Activated CD4-positive, alpha-beta T cell treated with anti-CD3 and anti-CD28 coated beads, Interleukin-2, Interleukin-6, amounts not matched to agents 100 ng/mL and 50 ng/mL, durations not matched to agents 16 hours and 8 hours (primary cell): ENCODE data around the gene DLGAP4.

ENCODE experiments used
- DNase-seq: peaks from one replicate; pipeline ENCODE4 v3.0.0-alpha.2; 2020

The DLGAP4 gene, protein sequence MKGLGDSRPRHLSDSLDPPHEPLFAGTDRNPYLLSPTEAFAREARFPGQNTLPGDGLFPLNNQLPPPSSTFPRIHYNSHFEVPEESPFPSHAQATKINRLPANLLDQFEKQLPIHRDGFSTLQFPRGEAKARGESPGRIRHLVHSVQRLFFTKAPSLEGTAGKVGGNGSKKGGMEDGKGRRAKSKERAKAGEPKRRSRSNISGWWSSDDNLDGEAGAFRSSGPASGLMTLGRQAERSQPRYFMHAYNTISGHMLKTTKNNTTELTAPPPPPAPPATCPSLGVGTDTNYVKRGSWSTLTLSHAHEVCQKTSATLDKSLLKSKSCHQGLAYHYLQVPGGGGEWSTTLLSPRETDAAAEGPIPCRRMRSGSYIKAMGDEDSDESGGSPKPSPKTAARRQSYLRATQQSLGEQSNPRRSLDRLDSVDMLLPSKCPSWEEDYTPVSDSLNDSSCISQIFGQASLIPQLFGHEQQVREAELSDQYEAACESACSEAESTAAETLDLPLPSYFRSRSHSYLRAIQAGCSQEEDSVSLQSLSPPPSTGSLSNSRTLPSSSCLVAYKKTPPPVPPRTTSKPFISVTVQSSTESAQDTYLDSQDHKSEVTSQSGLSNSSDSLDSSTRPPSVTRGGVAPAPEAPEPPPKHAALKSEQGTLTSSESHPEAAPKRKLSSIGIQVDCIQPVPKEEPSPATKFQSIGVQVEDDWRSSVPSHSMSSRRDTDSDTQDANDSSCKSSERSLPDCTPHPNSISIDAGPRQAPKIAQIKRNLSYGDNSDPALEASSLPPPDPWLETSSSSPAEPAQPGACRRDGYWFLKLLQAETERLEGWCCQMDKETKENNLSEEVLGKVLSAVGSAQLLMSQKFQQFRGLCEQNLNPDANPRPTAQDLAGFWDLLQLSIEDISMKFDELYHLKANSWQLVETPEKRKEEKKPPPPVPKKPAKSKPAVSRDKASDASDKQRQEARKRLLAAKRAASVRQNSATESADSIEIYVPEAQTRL

GRCh38 chr20:36305602-36306551 is at the start of gene DLGAP4:
Gene DLGAP4 (plus strand): TSS chr20:36306339. CDS start chr20:36431718, 125,379 bp downstream.
- no peak for DNase-seq

DNA sequence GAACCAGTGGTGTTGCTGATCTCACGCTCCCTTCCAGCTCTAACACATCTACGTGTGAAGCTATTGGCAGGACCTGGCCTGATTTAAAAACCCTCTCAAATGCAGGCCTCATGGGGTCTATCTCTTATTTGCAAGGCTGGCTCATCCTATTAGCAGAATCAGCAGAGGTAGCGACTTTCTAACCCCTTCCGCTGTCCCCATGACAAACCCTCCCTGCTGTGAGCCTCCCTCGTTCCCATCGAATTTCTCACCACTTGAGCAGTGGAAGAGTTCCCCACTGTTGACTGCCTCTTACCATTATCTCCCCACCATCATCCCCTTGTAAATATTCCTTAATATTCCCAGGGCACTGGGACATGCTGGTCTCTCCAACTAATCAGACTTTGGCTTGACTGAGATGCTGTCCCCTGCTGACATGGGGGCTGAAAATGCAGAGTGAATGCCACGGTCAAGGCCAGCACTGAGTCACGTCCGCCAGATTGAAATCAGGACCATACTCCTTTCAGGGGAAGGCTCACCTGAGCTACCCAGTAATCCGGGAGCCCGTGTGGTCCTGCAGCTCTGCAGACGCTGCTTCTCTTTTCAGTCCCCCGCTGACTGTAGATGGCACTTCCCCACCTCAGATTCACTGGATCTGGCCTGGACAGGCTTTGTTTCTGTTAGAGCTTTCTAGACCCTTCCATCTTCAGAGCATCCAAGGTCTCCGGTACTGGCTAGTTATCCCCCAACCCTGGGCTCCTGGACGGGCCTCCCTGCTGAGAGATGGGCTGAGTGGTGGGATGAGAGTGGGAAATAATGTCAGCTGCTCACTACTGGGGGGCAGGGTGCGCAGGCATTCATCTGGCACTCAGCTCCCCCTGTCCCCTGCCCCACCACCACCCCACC is 46.7 kb upstream of the DLGAP4 start:
- no peak for DNase-seq

DNA sequence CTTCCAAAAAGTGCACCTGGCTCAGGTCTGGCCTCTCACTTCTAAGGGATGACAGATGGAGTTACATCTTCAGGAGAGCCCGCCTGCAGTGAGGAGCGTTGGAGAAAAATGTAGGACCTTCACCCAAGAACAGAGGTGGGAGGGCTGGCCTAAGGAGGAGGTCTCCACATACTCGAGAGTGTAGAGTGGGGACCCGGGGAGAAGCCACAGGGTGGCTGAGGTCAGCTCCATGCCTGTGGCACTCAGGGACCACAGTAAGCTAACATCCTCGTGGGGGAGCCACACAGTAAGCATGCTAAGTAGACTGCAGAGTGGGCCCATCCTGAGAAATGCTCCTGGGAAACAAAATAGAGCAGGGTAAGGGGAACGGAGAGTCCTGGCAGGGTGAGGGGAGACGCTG is 45.8 kb upstream of the DLGAP4 start:
- no peak for DNase-seq

DNA sequence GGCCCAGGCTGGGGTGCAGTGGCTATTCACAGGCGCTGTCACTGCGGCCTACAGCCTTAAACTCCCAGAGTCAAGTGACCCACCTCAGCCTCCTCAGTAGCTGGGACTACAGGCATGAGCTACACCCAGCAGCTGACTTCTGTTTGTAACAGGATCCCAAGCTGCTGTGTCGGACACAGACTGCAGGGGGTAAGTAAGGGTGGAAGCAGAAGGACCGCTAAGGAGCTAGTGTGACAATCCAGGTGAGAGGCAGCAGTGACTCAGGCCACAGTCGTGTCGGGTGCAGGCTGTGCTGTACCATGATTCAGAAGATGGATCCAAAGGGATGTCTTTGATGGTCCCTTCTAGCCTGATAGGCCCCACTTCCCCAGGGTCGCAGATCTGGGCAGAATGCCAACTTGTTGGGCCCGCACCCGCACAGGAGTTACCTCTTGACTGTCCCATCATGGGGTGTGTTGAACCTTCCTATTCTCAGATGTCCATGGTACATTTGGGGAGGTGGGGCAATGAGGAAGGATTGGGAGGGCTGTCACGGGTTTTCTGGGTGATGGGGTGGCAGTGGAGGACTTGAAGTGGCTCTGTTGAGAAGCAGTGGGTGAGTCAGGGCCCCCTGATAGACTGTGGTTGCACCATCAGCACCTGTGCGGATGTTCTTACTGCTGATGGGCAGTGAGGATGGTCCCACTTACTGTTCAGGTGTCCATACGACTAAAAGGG is 44.6 kb upstream of the DLGAP4 start:
- no peak for DNase-seq

GRCh38 chr20:36262440-36262839 is 43.7 kb upstream of the DLGAP4 start:
- DNase-seq, result no peak

DNA sequence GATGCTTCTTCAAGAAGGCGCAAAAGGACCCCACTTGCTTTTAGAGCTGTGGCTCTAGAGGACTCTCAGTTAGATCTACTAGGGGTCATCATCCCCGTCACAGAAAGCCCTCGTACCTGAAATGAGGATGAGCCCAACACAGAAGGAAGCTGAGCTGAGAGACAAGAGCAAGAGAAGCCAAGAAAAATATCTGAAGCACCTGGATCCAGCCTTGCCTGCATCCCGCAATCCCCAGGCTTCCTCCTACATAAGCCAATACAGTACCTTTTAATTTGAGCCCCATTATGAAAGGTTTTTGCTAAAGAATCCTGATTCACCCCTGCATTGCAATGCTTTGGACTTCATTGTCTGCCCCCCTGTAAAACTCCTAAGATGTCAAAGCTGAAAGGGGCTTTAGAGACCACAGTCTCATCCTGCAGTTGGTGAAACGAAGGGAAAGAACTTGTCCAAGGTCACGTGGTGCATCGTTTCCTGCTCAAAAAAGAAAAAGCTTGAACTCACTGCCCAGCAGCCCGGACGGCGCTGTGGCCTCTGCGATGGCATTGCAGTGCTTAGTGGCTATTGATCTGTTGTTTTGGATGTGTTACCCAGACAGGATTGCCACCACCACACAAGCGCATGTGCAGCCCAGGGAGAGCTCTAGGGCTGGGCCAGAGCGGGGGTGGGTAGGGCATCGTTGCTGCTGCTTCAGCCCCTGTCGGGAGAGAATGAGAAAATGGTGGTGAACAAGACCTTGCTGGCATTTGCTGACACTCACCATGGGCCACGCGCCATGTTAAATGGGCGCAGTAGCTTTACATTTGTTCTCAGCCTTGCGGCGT is 41.5 kb upstream of the DLGAP4 start:
- no peak for DNase-seq

DNA sequence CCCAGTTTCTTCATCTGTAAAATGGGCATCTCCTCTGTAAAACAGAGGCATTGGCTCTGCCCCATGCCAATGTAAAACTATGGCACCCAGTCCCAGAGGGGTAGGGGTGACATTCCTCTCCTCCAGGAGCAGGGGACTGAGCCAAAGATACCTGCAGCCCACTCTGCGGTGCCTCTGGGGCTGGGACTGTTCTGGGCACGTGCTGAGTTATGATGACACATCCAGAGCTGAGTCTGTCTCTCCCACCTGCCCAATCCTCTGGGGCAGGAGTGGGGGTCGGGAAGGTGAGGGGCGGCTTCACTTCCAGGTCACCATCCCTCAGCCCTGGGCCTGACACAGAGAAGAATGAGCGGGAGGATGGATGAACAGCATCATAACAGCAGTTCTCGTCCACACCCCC is 40.0 kb upstream of the DLGAP4 start:
- no peak for DNase-seq

GRCh38 chr20:36267605-36268381 is 38.3 kb upstream of the DLGAP4 start:
- no peak for DNase-seq

- no peak for DNase-seq
Measured at GRCh38 chr20:36268440-36269342, 37.4 kb upstream of the DLGAP4 start.

DNA sequence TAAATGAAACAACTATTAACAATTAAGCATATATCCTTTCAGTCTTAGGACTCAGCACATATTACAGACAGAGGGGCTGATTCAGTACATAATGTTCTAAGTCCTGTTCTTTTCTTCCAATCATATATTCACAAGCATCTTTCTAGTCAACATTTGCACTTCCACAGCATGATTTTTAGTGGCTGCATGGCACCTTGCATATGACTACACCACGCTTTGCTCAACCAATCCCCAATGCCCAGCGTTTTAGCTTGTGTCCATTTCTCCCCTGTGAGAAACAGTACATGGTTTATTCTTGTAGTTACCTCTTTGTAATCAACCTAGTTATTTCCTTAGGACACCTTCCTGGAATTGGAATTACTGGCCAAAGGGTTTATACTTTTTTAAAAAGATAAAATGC is 36.6 kb upstream of the DLGAP4 start:
- no peak for DNase-seq

GRCh38 chr20:36270744-36271638 is 35.1 kb upstream of the DLGAP4 start:
- DNase-seq, result no peak

- DNase-seq, result no peak
Measured at GRCh38 chr20:36271639-36272546, 34.2 kb upstream of the DLGAP4 start.

GRCh38 chr20:36272547-36273220 is 33.5 kb upstream of the DLGAP4 start:
- DNase-seq, result no peak

- peak; percentile 16 for DNase-seq
Measured at GRCh38 chr20:36273414-36274180, 32.5 kb upstream of the DLGAP4 start.
